Stimulated activated naive B cell treated with anti-CD40 and anti-IgM and Interleukin-4, amounts not matched to agents 10 μg/mL and 1 μg/mL and 100 μg/mL, for 72 hours (primary cell): ENCODE measurements around the gene OTOP3.
"Not testable (repeated sequence)": the region's sequence is repeated elsewhere in the genome, so short reads cannot be mapped to it uniquely, and the experiment has no call there.

Experiments
- ATAC-seq, 2 donors: fragments of 150-1000 bp; cut with Tn5 transposase; replicated peaks; 2 replicates each; pipeline ENCODE4 v1.10.0; 2021; ENCODE audit warnings: moderate library complexity in 1 of 2
- DNase-seq: peaks from one replicate; pipeline ENCODE4 v3.0.0; 2021
- H3K27ac Mint-ChIP-seq: one replicate; pipeline ENCODE4 v1.8.0; 2022; ENCODE audit warnings: mild to moderate bottlenecking, mixed read lengths
- H3K27me3 Mint-ChIP-seq, 2 donors: one replicate each; pipeline ENCODE4 v1.8.0; 2022; ENCODE audit warnings: mixed read lengths in 2 of 2
- H3K36me3 Mint-ChIP-seq, 2 donors: one replicate each; pipeline ENCODE4 v1.8.0; 2022; ENCODE audit warnings: mixed read lengths in 2 of 2, mild to moderate bottlenecking in 1 of 2
- H3K4me1 Mint-ChIP-seq, 2 donors: one replicate each; pipeline ENCODE4 v1.8.0; 2022; ENCODE audit warnings: mixed read lengths in 2 of 2, mild to moderate bottlenecking in 1 of 2
- H3K4me3 Mint-ChIP-seq, 2 donors: one replicate each; pipeline ENCODE4 v1.8.0; 2022; ENCODE audit warnings: mild to moderate bottlenecking in 2 of 2, mixed read lengths in 2 of 2, moderate library complexity in 1 of 2
- H3K9me3 Mint-ChIP-seq, 2 donors: one replicate each; pipeline ENCODE4 v1.8.0; 2022; ENCODE audit warnings: mixed read lengths in 2 of 2, mild to moderate bottlenecking in 1 of 2

Gene OTOP3

DNA sequence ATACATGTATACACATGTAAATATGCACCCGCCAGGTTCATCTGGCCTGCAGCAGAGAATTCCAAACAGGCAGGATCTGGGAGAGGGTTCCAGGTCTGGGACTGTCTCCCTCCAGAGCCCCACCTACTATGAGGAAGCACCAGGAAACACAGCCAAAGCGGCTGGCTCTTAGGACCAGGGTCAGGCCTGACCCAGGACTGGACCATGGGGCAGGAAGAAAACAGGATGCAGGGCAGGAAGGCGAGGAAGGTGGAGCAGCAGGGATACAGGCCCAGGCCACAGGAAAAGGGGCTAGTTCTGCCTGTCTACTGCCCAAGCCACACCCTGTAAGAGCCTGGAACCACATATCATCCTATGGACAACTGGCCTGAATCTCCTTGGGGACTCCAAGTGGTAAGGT is 34.7 kb downstream of the OTOP3 start:
- no peak overlapping the region for H3K27ac Mint-ChIP-seq
- DNase-seq (no peak), ATAC-seq (no peak)
- no peaks in the 10 kb centered on the region for H3K9me3 Mint-ChIP-seq
- H3K4me1 Mint-ChIP-seq, result peaks cover 8 to 15% of the 10 kb centered on the region in 2 donors
- no peaks in the 10 kb centered on the region for H3K36me3 Mint-ChIP-seq
- H3K27me3 Mint-ChIP-seq, result peaks cover 24 to 48% of the 10 kb centered on the region in 2 donors
- no peak overlapping the region for H3K4me3 Mint-ChIP-seq

DNA sequence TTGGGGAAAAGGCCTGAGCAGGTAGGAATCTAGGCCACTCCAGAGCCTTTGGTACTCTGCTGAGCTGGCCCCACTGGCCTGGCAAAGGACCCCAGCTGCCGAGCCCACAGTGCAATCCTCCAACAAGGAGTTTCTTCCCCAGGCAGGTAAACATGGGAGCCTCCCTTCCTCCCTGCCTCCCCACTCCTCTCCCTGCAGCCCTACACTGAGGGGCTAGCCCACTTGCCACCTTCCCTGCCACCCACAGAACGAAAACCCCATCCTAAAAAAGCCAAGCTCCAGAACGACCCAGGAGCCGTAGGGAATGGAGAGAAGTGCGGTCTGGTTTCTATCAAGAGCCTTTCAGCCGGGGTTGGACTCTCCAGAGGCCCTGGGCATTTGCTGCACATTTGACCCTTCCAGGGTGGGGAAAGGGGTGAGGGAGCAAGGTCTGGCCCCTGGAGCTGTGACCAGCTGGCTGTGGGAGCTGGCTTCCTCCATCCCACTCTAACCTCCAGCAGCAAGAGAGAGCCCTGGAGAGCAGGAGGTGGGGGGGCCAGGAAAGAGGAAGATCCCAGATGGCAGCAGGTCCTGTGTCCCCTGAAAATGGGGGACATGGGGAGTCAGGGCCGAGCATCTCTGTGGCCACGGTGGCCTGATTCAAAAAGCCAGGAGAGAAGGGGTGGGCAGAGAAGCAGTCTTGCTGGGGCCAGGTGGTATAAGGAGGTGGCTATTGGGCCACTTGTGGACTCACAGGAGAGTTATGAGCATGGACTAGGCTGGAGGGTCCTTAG is 35.6 kb downstream of the OTOP3 start:
- Mint-ChIP-seq H3K9me3 (no peaks in the 10 kb centered on the region), H3K27ac (no peak overlapping the region), H3K4me1 (peaks cover 8 to 15% of the 10 kb centered on the region in 2 donors), H3K27me3 (peaks cover 25 to 45% of the 10 kb centered on the region in 2 donors), H3K36me3 (no peaks in the 10 kb centered on the region), H3K4me3 (peak overlapping the region; percentile 48 to 84)
- ATAC-seq, result no peak
- DNase-seq, result no peak

DNA sequence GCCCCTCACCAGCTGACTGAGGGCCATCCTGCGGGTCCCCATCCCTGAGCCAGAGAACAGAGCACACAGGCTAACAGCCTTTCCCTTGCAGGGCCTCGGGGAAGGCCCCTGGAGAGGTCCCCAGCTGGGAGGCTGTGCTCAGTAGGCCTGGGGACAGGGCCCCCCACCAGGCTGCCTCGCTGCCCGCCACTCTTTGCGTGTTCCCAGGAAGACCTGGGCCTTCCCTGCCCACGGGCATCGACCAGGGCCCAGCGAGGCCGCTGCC is 36.1 kb downstream of the OTOP3 start:
- no peaks in the 10 kb centered on the region for H3K36me3 Mint-ChIP-seq
- ATAC-seq, result peak; percentile 8 to 17
- H3K27me3 Mint-ChIP-seq, result peaks cover 25 to 45% of the 10 kb centered on the region in 2 donors
- no peak for DNase-seq
- no peak overlapping the region for H3K27ac Mint-ChIP-seq
- peaks cover 8 to 15% of the 10 kb centered on the region in 2 donors for H3K4me1 Mint-ChIP-seq
- H3K4me3 Mint-ChIP-seq, result peak overlapping the region; percentile 53 to 84
- H3K9me3 Mint-ChIP-seq, result no peaks in the 10 kb centered on the region

DNA sequence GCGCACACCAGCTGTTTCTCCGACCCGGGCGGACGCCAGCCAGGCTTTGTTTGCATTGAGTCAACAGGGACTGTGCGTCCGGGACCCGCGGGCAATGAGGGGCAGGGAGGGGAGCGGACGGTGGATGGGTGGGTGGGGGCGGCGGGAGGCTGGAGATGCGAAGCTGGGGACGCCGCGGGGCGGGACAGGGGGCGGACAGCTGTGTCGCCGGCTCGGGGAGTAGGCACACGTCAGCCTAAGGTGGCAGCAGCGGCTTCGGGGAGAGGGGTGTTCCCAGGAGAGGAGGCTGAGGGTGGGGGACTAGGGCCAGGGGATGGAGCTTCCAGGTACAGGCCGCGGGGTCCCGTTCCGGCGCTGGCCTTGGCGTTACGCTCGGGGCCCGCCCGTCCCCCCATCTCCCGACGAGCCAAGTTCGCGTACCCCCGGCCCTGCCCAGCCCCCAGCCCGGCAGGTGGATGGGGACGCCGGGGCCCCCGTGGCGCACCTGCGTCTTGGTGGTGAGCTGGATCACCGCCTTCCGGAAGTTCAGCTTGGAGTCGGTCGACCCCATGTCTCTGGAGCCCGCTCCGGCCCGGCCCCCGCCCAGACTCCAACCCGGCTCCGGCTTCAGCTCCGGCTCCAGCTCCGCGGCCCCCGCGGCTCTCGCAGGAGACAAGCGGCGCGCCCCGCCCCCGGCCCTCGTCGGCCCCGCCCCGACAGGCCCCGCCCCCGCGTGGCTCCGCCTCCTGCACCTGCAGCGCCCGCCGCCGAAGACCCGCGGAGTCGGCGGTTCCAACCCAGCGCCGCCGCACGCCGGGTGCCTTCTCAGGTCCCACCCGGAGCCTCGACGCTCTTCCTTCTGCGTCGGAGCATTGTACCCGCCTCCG is 36.6 kb downstream of the OTOP3 start, which contains the start of gene HID1:
Gene HID1 (minus strand): TSS at position 653 of the 866 bp plus-strand sequence. CDS start 103 bp downstream, at position 550.
- DNase-seq (no peak), ATAC-seq (peak; percentile 81 to 83)
- H3K27ac Mint-ChIP-seq, result peak within 1 kb of the TSS; percentile 86

DNA sequence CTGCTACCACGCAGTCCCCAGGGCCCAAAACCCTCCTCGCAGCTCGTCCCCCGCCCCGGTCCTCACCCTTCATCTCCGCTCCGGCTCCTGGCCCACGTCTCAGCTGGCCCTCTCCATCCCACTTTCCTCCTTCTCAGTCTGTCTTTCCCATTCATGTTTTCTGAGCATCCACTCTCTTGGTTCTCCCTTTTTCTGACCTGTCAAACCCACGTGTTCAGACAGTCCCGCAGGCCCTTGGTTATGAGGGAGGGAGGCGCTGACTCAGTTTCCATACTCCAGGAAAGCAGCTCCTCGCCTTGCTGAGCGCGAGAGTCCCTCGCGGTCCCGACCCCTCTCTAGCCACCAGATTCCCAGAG is 37.3 kb downstream of the OTOP3 start:
- DNase-seq (no peak), ATAC-seq (no peak)
- peak overlapping the region; percentile 83 to 84 for H3K4me3 Mint-ChIP-seq
- H3K36me3 Mint-ChIP-seq, result no peaks in the 10 kb centered on the region
- peaks cover 28 to 48% of the 10 kb centered on the region in 2 donors for H3K27me3 Mint-ChIP-seq
- H3K4me1 Mint-ChIP-seq, result peaks cover 11 to 15% of the 10 kb centered on the region in 2 donors
- no peaks in the 10 kb centered on the region for H3K9me3 Mint-ChIP-seq
- H3K27ac Mint-ChIP-seq, result peak overlapping the region; percentile 86

More for the DNA sequence above, 36.6 kb downstream of the OTOP3 start, which contains the start of gene HID1:
- H3K36me3 Mint-ChIP-seq, result no peaks in the 10 kb centered on the region
- H3K27me3 Mint-ChIP-seq, result peaks cover 25 to 45% of the 10 kb centered on the region in 2 donors
- H3K9me3 Mint-ChIP-seq, result no peaks in the 10 kb centered on the region
- H3K4me1 Mint-ChIP-seq, result peaks cover 8 to 15% of the 10 kb centered on the region in 2 donors
- peak within 1 kb of the TSS; percentile 83 to 84 for H3K4me3 Mint-ChIP-seq

DNA sequence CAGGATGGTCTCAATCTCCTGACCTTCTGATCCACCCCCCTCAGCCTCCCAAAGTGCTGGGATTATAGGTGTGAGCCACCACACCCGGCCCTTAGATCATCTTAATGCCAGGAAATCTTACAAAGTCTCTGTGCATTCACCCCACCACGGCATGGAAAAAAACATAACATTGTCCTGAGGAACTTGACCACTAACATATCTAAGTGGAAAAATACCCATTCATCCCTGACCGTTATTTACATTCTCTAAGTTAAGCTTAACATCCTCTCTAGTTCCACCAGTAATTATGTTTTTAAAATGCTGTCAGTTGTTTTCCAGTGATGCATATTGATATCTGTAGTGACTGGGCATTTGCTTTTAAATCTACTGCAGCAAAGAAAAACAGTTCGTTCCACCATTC is 40.2 kb downstream of the OTOP3 start:
- no peak overlapping the region for H3K27ac Mint-ChIP-seq
- peaks cover 11 to 19% of the 10 kb centered on the region in 2 donors for H3K4me1 Mint-ChIP-seq
- DNase-seq (no peak), ATAC-seq (no peak)
- H3K27me3 Mint-ChIP-seq, result peaks cover 44 to 48% of the 10 kb centered on the region in 2 donors
- no peak overlapping the region for H3K4me3 Mint-ChIP-seq
- no peaks in the 10 kb centered on the region for H3K9me3 Mint-ChIP-seq
- H3K36me3 Mint-ChIP-seq, result no peaks in the 10 kb centered on the region

DNA sequence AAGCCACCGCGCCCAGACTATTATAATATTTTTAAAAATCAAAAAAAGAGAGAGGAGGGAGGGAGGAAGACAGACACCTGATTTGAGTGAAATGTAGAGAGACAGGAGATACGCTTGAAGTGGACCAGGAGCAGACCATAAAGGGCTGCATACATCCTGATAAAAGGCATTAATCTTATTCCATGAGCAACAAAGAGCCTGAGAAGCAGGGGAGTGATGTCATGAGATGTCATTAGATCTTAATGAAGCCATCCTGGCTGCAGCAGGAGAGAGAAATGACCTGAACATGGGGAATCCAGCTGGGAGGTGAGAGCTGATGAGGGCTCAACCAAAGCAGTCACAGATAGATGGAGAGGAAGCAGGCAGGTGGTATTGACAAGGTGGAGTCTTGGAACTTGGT is 42.1 kb downstream of the OTOP3 start:
- Mint-ChIP-seq H3K36me3 (no peaks in the 10 kb centered on the region), H3K27ac (no peak overlapping the region), H3K9me3 (no peaks in the 10 kb centered on the region), H3K27me3 (peaks cover 35% of the 10 kb centered on the region in 2 donors), H3K4me1 (peaks cover 11 to 22% of the 10 kb centered on the region in 2 donors), H3K4me3 (no peak overlapping the region)
- no peak for ATAC-seq
- DNase-seq, result no peak

DNA sequence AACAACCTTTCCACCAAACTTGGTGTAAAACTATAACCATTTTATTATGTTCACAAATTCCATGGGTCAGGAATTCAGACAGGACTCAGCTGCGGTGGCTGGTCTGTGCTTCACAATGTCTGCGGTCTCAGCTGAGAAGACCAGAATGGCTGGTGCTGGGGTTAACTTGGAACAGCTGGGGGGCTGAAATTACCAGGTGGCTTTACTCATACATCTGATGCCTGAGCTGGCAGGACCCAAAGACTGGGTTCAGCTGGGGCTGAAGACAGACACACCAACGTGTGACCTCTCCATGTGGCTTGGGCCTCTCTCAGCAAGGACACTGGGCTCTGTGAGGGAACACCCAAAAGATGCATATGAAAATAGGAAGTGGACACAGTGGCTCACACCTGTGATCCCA is 42.5 kb downstream of the OTOP3 start:
- DNase-seq (no peak), ATAC-seq (no peak)
- no peak overlapping the region for H3K4me3 Mint-ChIP-seq
- H3K9me3 Mint-ChIP-seq, result no peaks in the 10 kb centered on the region
- H3K36me3 Mint-ChIP-seq, result no peaks in the 10 kb centered on the region
- H3K4me1 Mint-ChIP-seq, result peaks cover 8 to 18% of the 10 kb centered on the region in 2 donors
- H3K27ac Mint-ChIP-seq, result peak overlapping the region; percentile 20
- H3K27me3 Mint-ChIP-seq, result peaks cover 30% of the 10 kb centered on the region in 2 donors

DNA sequence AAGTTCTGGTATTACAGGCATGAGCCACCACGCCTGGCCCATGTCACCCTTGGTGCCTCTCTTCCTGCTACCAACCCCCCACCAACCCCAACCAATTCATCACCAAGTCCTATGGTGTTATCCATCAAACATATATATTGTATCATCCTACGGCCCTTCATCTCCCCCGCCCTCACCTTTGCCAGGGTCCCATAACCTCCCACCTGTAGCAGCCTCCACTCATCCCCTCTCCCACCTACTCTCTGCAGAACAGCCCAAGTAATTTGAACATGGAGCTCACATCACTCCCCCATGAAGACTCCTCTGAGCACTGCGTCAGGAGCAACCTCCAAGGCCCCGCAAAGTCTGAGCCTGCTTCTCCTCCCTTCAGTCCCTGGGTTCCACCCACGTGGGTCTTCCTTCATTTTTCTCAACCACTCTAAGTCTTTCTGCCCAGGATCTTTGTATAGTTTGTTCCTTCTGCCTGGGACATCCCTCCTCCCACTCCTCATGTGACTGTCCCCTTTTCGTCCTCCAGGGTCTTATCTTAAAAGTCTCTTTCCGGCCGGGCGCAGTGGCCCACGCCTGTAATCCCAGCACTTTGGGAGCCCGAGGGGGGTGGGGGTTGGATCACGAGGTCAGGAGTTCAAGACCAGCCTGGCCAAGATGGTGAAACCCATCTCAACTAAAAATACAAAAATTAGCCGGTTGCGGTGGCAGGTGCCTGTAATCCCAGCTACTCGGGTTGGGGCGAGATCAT is 43.9 kb downstream of the OTOP3 start:
- Mint-ChIP-seq H3K4me1 (peaks cover 8 to 18% of the 10 kb centered on the region in 2 donors), H3K27ac (no peak overlapping the region), H3K9me3 (no peaks in the 10 kb centered on the region), H3K4me3 (no peak overlapping the region), H3K36me3 (no peaks in the 10 kb centered on the region), H3K27me3 (peaks cover 17 to 25% of the 10 kb centered on the region in 2 donors)
- ATAC-seq (no peak), DNase-seq (no peak)

DNA sequence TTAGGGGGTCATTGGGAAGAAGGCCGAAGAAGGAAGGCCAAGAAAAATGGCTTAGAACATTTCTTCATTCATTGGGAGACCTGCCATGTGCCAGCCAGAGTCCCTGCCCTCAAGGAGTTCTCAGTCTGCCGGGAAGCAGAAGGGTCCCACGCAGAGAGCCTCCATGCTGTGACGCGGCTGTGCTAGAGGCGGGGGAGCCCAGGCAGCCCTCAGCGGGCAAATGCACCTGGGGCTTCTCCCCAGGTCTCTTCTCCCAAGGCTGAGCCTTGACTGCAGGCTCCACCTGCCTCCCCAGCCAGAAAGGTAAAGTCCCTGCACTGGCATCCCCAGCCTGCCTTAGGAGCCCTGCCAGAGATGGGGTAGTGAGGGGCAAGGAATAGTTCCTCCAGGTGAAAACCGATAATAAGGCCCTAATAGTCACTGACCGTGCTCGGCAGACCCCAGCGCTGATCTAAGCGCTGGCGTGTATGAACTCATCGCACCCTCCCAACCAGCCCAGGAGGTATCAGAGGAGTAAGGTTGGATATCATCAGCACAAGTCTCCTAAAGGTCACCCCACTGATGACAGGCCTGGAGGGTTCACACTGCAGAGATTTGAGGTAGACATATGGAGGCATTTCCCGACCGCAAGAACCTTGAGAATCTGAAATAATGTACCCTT is 45.8 kb downstream of the OTOP3 start:
- peak in 1 of 2 donors; percentile 3 for ATAC-seq
- H3K27me3 Mint-ChIP-seq, result peaks cover 25 to 26% of the 10 kb centered on the region in 2 donors

DNA sequence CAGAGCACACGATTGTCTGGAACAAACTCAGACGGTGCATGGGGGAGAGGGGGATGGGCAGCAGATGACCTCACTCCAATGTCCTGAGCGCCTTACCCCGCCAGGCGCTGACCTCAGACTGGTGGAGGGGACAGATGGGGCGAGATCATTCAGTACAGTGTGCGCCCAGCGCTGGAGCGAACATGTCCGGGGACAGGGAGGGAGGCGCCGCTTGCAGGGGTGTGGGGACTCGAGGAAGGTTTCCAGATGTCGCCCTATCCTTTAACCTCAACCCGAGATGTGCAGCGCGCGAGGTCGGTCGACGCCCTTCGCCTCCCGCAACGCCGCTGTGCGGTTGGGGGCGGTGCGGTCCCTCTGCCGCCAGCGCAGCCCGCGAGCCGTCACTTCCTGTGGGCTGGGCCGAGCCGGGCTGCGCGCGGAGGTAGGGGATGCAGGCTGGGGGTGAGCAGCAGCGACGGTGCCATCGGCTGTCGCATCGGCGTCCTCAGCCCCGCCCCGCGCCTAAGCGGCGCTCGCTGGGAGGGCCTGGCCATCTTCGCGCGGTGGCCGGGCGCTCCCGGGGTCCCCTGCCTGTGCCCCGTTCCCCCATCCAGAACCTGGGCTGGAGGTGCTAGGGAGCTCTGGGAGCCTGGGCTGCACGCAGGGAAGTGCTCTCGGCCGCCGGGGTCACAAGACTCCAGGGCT is 46.4 kb downstream of the OTOP3 start:
- Mint-ChIP-seq H3K27ac (peak overlapping the region; percentile 70), H3K4me3 (peak overlapping the region; percentile 87 to 89), H3K27me3 (peaks cover 25 to 26% of the 10 kb centered on the region in 2 donors), H3K36me3 (no peaks in the 10 kb centered on the region), H3K4me1 (peaks cover 11 to 24% of the 10 kb centered on the region in 2 donors), H3K9me3 (no peaks in the 10 kb centered on the region)
- peak; percentile 37 for DNase-seq
- ATAC-seq, result peak; percentile 93 to 96

More for the DNA sequence above, 45.8 kb downstream of the OTOP3 start:
- Mint-ChIP-seq H3K4me1 (peaks cover 8 to 18% of the 10 kb centered on the region in 2 donors), H3K4me3 (peak overlapping the region; percentile 87 to 89), H3K36me3 (no peaks in the 10 kb centered on the region), H3K27ac (peak overlapping the region; percentile 70), H3K9me3 (no peaks in the 10 kb centered on the region)
- no peak for DNase-seq

DNA sequence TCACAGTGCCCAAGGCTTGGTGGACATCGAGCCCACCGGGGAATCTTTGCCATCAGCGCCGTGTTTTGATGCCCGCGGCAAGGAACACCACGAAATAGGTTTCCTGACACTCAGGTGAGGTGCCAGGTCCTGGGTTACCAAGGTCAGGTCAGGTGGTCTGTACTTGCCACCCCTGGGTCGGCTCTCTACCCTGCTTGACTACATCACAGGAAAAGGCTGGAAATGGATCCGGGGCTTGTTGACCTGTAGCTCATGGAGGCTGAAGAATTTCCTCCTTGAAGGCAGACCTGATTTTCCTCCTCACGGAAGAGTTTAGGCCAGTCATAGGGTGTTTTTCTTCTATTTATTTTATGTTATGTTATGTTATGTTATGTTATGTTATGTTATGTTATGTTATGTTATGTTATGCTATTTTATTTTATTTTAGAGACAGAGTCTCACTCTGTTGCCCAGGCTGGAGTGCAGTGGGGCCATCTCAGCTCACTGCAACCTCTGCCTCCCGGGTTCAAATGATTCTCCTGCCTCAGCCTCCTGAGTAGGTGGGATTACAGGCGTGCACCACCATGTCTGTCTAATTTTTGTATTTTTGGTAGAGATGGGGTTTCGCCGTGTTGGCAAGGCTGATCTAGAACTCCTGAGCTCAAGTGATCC is 47.1 kb downstream of the OTOP3 start:
- Mint-ChIP-seq H3K4me3 (peak overlapping the region; percentile 87 to 89), H3K4me1 (peaks cover 12 to 27% of the 10 kb centered on the region in 2 donors), H3K27me3 (peaks cover 23 to 24% of the 10 kb centered on the region in 2 donors)
- not testable (repeated sequence) for H3K9me3 Mint-ChIP-seq, H3K27ac Mint-ChIP-seq, DNase-seq, ATAC-seq, H3K36me3 Mint-ChIP-seq

DNA sequence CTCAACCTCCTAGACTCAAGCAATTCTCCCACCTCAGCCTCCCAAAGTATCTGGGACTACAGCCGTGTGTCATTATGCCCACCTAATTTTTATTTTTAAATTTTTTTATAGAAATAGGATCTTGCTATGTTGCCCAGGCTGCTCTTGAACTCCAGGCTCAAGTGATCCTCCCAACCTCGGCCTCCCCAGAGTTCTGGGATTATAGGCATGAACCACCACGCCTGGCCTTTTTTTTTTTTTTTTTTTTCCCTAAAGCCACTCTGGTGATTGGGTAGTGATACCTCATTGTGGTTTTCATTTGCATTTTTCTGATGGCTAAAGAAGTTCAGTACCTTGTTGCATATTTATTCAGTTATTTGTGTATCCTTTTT is 50.5 kb downstream of the OTOP3 start:
- ATAC-seq (no peak), DNase-seq (no peak)
- Mint-ChIP-seq H3K9me3 (no peaks in the 10 kb centered on the region), H3K4me3 (no peak overlapping the region), H3K36me3 (no peaks in the 10 kb centered on the region), H3K27ac (no peak overlapping the region), H3K27me3 (peaks cover 18 to 40% of the 10 kb centered on the region in 2 donors), H3K4me1 (peaks cover 12 to 29% of the 10 kb centered on the region in 2 donors)
